Ovary (tissue), 3 donors: ENCODE results near the gene MYO1E.

Source experiments
- POLR2A ChIP-seq: fragments of 450-650 bp; IDR thresholded peaks from one replicate; pipeline ENCODE4 v1.6.1; 2017; ENCODE audit warnings: antibody characterized with exemption, mild to moderate bottlenecking, moderate library complexity
- TF ChIP-seq, protein P1 (sequence below), 3 donors: fragments of 450-650 bp in 2 of 3; fragments of 200-600 bp in 1 of 3; IDR thresholded peaks; one replicate each; pipeline versions ENCODE4 v1.5.1 to v1.8.0; 2016 to 2022; ENCODE audit warnings: antibody characterized with exemption in 3 of 3, mild to moderate bottlenecking in 1 of 3
- donor health status: DM: no; HTN: no; CAD: no.

DNA sequence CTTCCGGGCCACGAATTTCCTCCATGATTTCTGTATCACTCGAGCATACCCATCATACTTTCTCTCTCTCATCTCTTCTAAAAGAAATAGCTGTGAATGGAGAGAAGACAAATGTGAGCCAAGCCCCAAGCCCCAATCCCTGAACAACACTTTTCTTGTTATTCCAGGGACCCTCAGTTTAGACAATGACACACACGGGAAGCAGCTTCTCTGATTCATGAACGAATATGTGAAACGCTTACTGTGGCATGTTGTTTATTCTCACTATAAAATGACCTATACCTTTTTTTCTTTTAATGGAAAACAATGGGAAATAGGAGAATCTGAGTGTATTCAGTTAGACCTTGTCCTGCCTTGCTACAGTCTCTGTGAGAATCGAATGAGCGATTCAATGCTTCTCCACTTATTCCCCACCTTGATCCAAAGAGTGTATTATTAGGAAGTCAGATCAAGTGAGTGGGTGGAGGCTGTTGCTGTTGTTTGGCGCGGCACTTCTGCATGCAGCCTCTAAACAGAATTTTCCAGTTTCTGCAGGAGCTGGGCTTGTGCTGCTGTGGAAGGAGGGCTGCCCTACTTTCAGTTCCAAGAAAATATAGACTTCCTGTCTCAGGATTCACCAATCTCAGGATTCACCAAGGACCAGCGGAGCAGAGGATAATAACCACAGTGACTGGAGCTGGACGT, 198.4 kb downstream of the MYO1E start:
- TF ChIP-seq, protein P1, sequence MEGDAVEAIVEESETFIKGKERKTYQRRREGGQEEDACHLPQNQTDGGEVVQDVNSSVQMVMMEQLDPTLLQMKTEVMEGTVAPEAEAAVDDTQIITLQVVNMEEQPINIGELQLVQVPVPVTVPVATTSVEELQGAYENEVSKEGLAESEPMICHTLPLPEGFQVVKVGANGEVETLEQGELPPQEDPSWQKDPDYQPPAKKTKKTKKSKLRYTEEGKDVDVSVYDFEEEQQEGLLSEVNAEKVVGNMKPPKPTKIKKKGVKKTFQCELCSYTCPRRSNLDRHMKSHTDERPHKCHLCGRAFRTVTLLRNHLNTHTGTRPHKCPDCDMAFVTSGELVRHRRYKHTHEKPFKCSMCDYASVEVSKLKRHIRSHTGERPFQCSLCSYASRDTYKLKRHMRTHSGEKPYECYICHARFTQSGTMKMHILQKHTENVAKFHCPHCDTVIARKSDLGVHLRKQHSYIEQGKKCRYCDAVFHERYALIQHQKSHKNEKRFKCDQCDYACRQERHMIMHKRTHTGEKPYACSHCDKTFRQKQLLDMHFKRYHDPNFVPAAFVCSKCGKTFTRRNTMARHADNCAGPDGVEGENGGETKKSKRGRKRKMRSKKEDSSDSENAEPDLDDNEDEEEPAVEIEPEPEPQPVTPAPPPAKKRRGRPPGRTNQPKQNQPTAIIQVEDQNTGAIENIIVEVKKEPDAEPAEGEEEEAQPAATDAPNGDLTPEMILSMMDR (IDR thresholded peaks at IDR 0.05): no peak
- TF ChIP-seq POLR2A: no peak
